Hematopoietic multipotent progenitor cell treated with erythropoietin and hydrocortisone succinate and interleukin-3 and kit ligand, for 4 days (in vitro differentiated cells): ENCODE measurements around the gene SRGAP2.

Experiments
- DNase-seq: peaks from one replicate; pipeline ENCODE4 v3.0.0-alpha.2; 2015

The SRGAP2 gene

GRCh38 chr1:206252680-206253335, 49.5 kb downstream of the SRGAP2 start:
- DNase-seq, result peak; percentile 25
